Testis (tissue), 2 donors: ENCODE results near the gene CPVL.

ENCODE experiments used
- CTCF ChIP-seq, 3 experiments: fragments of 450-650 bp in 2 of 3; fragments of 200-600 bp in 1 of 3; sonication (generic) in 1 of 3; IDR thresholded peaks; one replicate each; pipeline ENCODE4 v1.5.1; 2016 to 2019; ENCODE audit warnings: antibody characterized with exemption in 3 of 3, mild to moderate bottlenecking in 2 of 3, moderate library complexity in 1 of 3
- POLR2A ChIP-seq: fragments of 450-650 bp; IDR thresholded peaks from one replicate; pipeline ENCODE4 v1.6.1; 2017; ENCODE audit warnings: antibody characterized with exemption, mild to moderate bottlenecking, moderate library complexity

GRCh38 chr7:29192811-29193210 lies 46.5 kb upstream of the CPVL start:
- TF ChIP-seq CTCF (IDR thresholded peaks at IDR 0.05) (no peak), POLR2A (no peak)
